HCT116 (cell line): ENCODE data around the gene SMG6.

Experiments
- CEBPB ChIP-seq: IDR thresholded peaks from 2 replicates; pipeline ENCODE4 v1.6.1; 2012; ENCODE audit warnings: low read depth
- CTCF ChIP-seq, 3 experiments: fragments of 200-600 bp in 1 of 3; sonication (generic) in 1 of 3; IDR thresholded peaks in 2 of 3; conservative IDR thresholded peaks in 1 of 3; 2 replicates each; pipeline ENCODE4 v1.5.1; 2012 to 2017; ENCODE audit warnings: low read depth in 2 of 3, low read length in 2 of 3, antibody characterized with exemption in 1 of 3, borderline replicate concordance in 1 of 3, control low read depth in 1 of 3, mild to moderate bottlenecking in 1 of 3, mixed read lengths in 1 of 3, mixed run types in 1 of 3, moderate library complexity in 1 of 3; ENCODE audit not compliant: insufficient read depth in 1 of 3
- EGR1 ChIP-seq: IDR thresholded peaks from 2 replicates; pipeline ENCODE4 v1.6.1; 2012; ENCODE audit warnings: low read depth
- JUND ChIP-seq: IDR thresholded peaks from 2 replicates; pipeline ENCODE4 v1.6.1; 2012
- MAX ChIP-seq: IDR thresholded peaks from 2 replicates; pipeline ENCODE4 v1.6.1; 2012
- POLR2A ChIP-seq: IDR thresholded peaks from 2 replicates; pipeline ENCODE4 v1.7.0; 2011; ENCODE audit warnings: borderline replicate concordance; ENCODE audit not compliant: insufficient read depth, insufficient read length; ENCODE audit errors: extremely low read depth
- POLR2AphosphoS5 ChIP-seq: IDR thresholded peaks from 2 replicates; pipeline ENCODE4 v1.6.1; 2011; ENCODE audit warnings: mild to moderate bottlenecking, low read depth, low read length, moderate library complexity
- RAD21 ChIP-seq: IDR thresholded peaks from 2 replicates; pipeline ENCODE4 v1.6.1; 2012; ENCODE audit warnings: low read depth, mild to moderate bottlenecking
- SP1 ChIP-seq: IDR thresholded peaks from 2 replicates; pipeline ENCODE4 v1.6.1; 2012; ENCODE audit warnings: low read depth
- YY1 ChIP-seq: IDR thresholded peaks from 2 replicates; pipeline ENCODE4 v1.6.1; 2011; ENCODE audit warnings: low read length, low read depth, moderate library complexity, mild to moderate bottlenecking; ENCODE audit not compliant: insufficient replicate concordance; ENCODE audit errors: extremely low read depth

- TF ChIP-seq JUND, result no peak
- TF ChIP-seq POLR2A, result no peak
- no peak for TF ChIP-seq CTCF (IDR thresholded peaks at IDR 0.05 in 2 of 3, conservative IDR thresholded peaks at IDR 0.05 in 1 of 3; ENCODE audit: borderline replicate concordance in 1 of 3, insufficient read depth in 1 of 3, low read depth in 2 of 3, low read length in 2 of 3)
- no peak for TF ChIP-seq POLR2AphosphoS5
- TF ChIP-seq MAX, result no peak
- no peak for TF ChIP-seq RAD21
- TF ChIP-seq SP1, result no peak
- no peak for TF ChIP-seq YY1
- no peak for TF ChIP-seq CEBPB
- TF ChIP-seq EGR1, result no peak
These were observed 242.7 kb downstream of the SMG6 start for GRCh38 chr17:2060681-2061440.
